HG03460 (cell line): Measurements from ENCODE around the gene KCP.

Experiments used
- ATAC-seq: cut with Tn5 transposase; IDR thresholded peaks from one replicate; pipeline ENCODE4 v1.9.1; 2021; ENCODE audit not compliant: unreplicated experiment

The KCP gene

DNA sequence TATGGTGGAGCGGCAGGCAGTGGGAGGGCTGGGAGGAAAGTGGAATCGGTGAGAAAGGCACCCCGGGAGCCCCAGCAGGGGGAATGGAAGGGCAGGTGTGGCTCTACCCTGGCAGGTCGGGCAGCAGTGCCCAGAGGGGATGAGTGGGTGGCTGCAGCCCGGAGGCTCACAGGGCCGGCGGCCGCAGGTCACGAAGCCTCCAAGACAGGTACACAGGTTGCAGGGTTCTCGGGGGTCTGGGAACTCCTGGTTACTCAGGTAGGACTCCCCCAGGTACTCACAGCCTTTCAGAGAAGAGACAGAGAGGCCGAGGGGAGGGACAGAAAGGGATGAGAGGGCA, 21.8 kb downstream of the KCP start:
- ATAC-seq: no peak

DNA sequence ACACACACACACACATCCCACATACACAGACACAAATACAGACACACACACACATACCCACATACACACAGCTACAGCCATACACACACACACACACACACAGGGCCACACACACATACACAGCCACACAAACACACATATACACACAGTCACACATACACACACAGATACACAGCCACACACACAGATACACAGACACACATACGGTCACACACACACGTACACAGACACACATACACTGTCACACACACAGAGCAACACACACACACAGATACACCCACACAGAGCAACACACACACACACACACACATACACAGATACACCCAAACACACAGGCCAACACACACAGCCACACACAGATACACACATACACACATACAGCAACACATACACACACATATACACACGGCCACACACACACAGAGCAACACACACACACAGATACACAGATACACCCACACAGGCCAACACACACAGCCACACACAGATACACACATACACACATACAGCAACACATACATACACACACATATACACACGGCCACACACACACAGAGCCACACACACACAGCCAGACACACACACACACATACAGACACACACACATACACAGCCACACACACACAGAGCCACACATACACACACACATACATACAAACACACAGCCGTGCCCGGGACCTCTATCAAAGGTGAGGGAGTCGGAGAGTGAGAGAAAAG, 22.3 kb downstream of the KCP start:
- ATAC-seq: no peak

GRCh38 chr7:128887169-128888038, 23.1 kb downstream of the KCP start:
- ATAC-seq: no peak

DNA sequence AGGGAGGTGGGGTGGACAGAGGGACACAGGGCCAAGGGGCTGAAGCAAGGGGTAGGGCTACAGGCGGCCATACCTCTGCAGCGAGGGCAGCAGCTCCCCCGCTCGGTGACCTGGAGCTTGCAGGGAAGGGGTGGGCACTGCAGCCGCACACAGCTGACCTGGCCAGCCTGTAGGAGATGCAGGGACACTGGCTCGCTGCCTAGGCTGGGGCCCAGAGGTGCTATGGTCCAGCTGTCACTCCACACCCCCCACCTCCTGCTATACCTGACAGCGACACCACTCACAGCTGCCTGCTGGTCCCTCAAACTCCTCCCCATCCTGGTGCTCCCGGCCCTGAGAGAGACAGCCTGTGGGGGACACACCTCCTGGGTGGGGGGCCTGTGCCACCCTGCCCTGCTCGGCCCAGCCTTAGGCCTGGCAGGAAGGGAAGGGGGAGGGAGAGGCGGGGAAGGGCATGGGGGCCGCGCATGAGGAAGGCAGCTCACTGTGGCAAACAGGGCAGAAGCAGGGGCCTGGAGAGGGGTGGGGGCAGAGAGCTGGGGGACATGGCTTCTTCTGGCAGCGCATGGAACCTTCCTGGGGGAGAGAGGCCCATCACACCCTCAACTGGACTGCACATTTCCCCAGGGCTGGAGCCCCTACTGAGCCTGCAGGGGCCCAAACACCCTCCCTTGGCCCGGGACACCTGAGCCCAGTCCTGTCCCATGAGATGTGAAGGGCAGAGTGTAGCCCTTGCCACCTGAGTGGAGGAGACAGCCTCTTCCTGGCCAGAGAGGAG, 23.9 kb downstream of the KCP start:
- no peak for ATAC-seq

- no peak for ATAC-seq
Measured at GRCh38 chr7:128885370-128886187, 24.9 kb downstream of the KCP start.

DNA sequence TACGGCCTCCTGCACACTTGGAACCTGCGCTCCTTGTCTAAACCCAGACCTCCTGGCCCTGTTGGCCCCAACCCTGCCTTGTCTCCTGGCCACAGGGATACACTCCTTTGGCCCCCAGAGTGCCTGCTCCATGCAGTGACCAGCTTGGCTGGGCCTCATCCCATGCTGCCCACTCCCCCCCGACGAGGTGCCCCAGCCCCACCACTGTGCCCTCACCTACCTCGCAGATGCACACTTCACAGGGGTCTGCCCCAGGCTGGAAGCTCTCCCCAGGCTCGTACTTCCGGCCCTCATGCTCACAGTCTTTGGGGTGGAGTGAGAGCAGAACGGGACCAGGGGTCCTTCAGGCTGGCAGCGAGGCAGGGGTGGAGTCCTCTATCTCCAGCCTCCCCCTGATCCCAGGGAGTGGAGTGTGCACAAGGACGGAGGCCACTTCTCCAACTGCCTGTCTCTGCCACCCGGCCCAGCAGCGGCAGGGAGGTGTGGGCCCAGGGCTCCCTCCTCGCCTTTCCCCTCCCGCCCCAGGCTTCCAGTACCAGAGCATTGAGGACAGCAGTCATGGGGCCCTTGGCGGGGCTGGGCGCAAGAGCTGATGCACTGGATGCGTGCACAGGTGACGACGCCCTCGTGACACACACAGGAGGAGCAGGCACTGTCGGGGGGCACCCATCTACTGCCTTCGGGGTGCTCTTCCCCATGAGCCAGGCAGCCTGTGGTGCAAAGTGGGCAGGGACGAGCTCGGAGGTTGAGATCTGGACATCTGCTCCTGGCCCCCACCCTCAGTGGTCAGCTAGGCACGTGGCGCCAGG, 25.7 kb downstream of the KCP start:
- no peak for ATAC-seq

DNA sequence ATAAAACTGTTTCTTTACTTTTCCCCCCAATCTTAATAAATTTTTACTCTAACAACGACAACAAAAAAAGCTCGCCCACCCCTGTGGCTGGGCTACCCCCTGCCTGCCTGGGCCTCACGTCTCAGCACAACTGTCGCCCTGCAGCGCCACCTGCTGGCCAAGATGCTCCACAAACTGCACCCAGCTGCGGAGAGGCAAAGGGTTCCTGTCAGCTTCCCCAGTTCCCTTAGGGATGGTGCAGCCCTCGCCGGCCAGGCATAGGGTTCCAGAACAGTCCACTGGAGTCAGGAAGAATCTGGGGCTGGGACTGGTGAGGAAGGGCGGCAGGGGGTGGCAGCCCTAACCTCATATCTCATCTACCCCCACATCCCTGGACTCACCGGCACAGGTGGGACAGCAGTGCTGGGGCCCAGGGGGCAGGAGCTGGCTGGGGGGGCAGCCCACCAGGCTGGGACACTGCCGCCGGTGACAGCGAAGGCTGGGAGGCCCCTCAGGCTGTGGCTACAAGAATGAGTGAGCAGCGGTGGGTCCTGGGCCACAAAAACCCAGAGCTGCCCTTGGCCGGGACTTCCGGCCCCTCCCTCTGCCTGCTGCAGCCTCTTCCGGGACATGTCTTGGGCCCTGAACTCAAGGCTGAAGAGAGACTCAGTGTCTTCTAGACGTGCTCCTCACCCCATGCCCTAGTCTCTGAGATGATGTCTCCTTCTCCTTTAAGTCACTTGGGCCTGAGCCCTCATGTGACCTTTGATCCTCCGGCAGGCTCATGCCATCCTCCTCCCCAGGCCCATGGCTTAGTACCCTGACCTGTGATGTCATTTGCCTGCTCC, 26.7 kb downstream of the KCP start:
- ATAC-seq: peak; percentile 58

GRCh38 chr7:128882134-128882533, 28.4 kb downstream of the KCP start:
- ATAC-seq: no peak

GRCh38 chr7:128881458-128882125, 28.9 kb downstream of the KCP start:
- ATAC-seq: no peak

GRCh38 chr7:128880791-128881457, 29.6 kb downstream of the KCP start:
- ATAC-seq: no peak

GRCh38 chr7:128879939-128880746, 30.4 kb downstream of the KCP start:
- ATAC-seq: no peak

DNA sequence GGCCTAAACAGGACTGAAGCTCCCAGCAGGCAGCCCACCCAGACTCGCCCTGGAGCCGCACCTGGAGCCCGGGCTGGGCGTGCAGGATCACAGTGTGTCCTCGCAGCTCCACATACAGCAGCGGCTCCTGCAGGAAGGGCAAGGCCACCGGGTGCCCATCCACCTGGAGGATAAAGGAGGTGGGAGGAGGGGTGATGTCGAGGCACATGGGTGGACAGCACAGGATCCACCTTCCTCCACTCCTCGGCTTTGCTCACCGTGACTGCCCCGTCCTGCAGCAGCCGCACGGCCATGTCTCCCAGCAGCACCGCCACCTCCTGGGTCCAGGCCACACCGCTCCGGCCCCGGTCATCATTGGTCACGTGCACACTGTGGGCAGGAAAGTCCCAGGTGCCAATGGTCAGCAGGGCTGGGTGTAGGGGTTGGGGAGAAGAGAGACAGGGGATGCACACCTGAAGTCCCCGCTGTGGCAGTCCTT, 31.0 kb downstream of the KCP start:
- ATAC-seq: no peak

DNA sequence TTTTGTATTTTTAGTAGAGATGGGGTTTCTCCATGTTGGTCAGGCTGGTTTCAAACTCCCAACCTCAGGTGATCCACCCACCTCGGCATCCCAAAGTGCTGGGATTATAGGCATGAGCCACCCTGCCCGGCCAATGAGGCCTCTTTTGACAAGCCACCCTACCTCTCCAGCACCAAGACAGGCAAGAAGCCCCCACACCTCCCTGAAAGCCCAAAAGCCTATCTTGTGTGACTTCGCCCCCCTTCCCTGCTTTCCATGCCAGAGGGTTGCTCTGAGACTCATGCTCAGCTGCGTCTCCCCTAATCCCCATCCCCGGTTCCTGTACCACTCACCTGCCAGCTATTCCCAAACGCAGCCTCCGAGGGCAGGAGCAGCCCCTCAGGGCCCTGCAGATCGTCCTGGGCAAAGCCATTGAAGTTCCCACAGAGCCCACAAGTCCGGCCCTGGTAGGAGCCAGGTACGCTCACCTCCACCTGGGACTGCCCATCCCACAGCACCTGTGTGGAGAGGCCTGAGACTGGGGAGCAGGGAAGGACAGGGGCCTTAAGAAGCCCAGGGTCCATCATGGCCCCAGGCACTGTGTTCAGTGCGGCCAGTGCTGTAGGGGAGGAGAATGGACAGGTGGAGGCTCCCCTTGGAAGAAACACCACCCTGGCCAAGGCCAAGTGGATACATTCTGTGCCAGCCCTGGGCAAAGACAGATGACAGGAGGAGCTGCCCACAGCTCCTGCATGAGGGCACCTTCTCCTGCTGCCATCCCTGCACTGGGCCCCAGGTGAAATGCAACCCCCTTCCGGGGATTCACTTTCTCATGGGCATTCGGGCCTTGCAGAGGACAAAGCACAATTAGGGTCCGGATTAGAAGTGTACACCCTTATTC, 32.0 kb downstream of the KCP start:
- ATAC-seq: no peak

DNA sequence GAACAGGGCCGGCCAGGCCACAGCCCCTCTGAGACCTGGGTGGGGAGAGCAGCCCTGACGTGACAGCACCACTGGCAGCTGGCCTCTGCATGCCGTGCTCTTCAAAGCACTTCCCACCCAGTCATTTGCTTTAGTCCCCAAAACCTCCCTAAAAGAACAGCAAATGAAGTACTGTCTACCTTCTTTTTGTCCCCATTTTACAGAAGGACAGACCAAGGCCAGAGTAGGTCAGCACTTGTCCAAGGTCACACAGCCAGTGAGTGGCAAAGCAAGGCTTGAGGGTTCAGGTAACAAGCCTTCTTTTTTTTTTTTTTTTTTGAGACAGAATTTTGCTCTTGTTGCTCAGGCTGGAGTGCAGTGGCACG, 32.8 kb downstream of the KCP start:
- no peak for ATAC-seq

GRCh38 chr7:128876978-128877755, 33.3 kb downstream of the KCP start:
- ATAC-seq: no peak
